H1 (cell line): ENCODE data around the gene S100A16. TPM values are rescaled to one million over a fixed set of nuclear protein-coding genes. Genes with fewer than 3 reads are reported as not detected.

Source experiments
- CTCF ChIA-PET: fragments of 300-600 bp; sonication (Branson Sonifier 250); formaldehyde crosslinking; loops from one replicate; lab custom pipeline; 2021; ENCODE audit not compliant: partially characterized antibody; lab: Charles Lee
- POLR2A ChIA-PET: fragments of 300-600 bp; sonication (Branson Sonifier 250); formaldehyde crosslinking; loops from one replicate; lab custom pipeline; 2021; ENCODE audit warnings: inconsistent platforms; ENCODE audit not compliant: partially characterized antibody; lab: Charles Lee
- DNase-seq, 2 experiments: peaks; one replicate each; pipeline versions ENCODE4 v3.0.0 to v3.0.0-alpha.2; 2010 to 2022; ENCODE audit warnings: low spot score in 2 of 2, low read depth in 1 of 2, mixed read lengths in 1 of 2
- FAIRE-seq: peaks from 2 replicates; lab custom pipeline; 2011; peaks lifted over from hg19 to GRCh38; lab: Jason Lieb, UNC
- H2AFZ ChIP-seq: 2 replicates; pipeline ENCODE4 v1.8.1; 2012; ENCODE audit warnings: low read length, inconsistent platforms
- H2AK5ac ChIP-seq: 2 replicates; pipeline ENCODE4 v1.6.1; 2013; ENCODE audit warnings: low read depth, low read length
- H2BK120ac ChIP-seq: replicated peaks from 2 replicates; pipeline ENCODE3; 2013; ENCODE audit warnings: low read depth, low read length, inconsistent platforms
- H2BK12ac ChIP-seq: 2 replicates; pipeline ENCODE4 v1.6.1; 2013; ENCODE audit warnings: low read depth, low read length
- H2BK15ac ChIP-seq: 2 replicates; pipeline ENCODE4 v1.6.1; 2013; ENCODE audit warnings: low read length
- H2BK20ac ChIP-seq: 2 replicates; pipeline ENCODE4 v1.6.1; 2013; ENCODE audit warnings: low read length
- H2BK5ac ChIP-seq: 2 replicates; pipeline ENCODE4 v1.6.1; 2013; ENCODE audit warnings: low read depth, low read length
- H3K14ac ChIP-seq: 2 replicates; pipeline ENCODE4 v1.6.1; 2013; ENCODE audit warnings: inconsistent platforms; ENCODE audit not compliant: insufficient read length
- H3K18ac ChIP-seq: 2 replicates; pipeline ENCODE4 v1.6.1; 2013; ENCODE audit warnings: low read length; ENCODE audit errors: extremely low read depth
- H3K23ac ChIP-seq: 2 replicates; pipeline ENCODE4 v1.6.1; 2013; ENCODE audit warnings: inconsistent platforms; ENCODE audit not compliant: insufficient read length
- H3K23me2 ChIP-seq: 2 replicates; pipeline ENCODE4 v1.6.1; 2013; ENCODE audit warnings: low read depth, low read length
- H3K27ac ChIP-seq: 2 replicates; pipeline ENCODE4 v1.6.1; 2011; ENCODE audit warnings: low read depth, low read length, inconsistent platforms
- H3K27me3 ChIP-seq, 4 experiments: replicated peaks in 1 of 4; 1 replicate in 1 of 4; 2 replicates in 3 of 4; pipeline versions ENCODE4 v1.6.1 to v1.8.1; 2011 to 2013; ENCODE audit warnings: low read length in 3 of 4, mild to moderate bottlenecking in 3 of 4, inconsistent platforms in 2 of 4, mixed read lengths in 2 of 4, moderate library complexity in 1 of 4; ENCODE audit not compliant: control insufficient read depth in 3 of 4, insufficient read depth in 3 of 4; ENCODE audit errors: extremely low read depth in 1 of 4
- H3K36me3 ChIP-seq, 4 experiments: 2 replicates each; pipeline versions ENCODE4 v1.6.1 to v1.8.1; 2011 to 2013; ENCODE audit warnings: mild to moderate bottlenecking in 4 of 4, low read length in 3 of 4, moderate library complexity in 2 of 4, control low read depth in 1 of 4, inconsistent platforms in 1 of 4; ENCODE audit not compliant: insufficient read depth in 4 of 4, control insufficient read depth in 2 of 4
- H3K4ac ChIP-seq: replicated peaks from 2 replicates; pipeline ENCODE3; 2013; ENCODE audit warnings: low read length, low read depth, mixed read lengths, inconsistent platforms; ENCODE audit not compliant: insufficient read length
- H3K4me1 ChIP-seq, 4 experiments: replicated peaks in 1 of 4; 1 replicate in 1 of 4; 2 replicates in 3 of 4; pipeline versions ENCODE4 v1.6.1 to v1.8.1; 2011 to 2013; ENCODE audit warnings: low read length in 3 of 4, inconsistent platforms in 2 of 4, mixed read lengths in 1 of 4; ENCODE audit not compliant: insufficient read depth in 4 of 4, control insufficient read depth in 3 of 4
- H3K4me2 ChIP-seq, 2 experiments: 2 replicates each; pipeline versions ENCODE4 v1.6.1 to v1.8.1; 2011 to 2013; ENCODE audit warnings: low read depth in 2 of 2, low read length in 2 of 2, control low read depth in 1 of 2, inconsistent platforms in 1 of 2, mild to moderate bottlenecking in 1 of 2; ENCODE audit not compliant: insufficient read depth in 1 of 2
- H3K4me3 ChIP-seq, 4 experiments: fragments of 200-600, 300-600 bp in 1 of 4; sonication (generic), shearing (Covaris generic), sonication (Bioruptor Twin) in 1 of 4; 2 replicates each; pipeline versions ENCODE4 v1.5.1 to v1.8.1; 2011 to 2016; ENCODE audit warnings: low read length in 4 of 4, low read depth in 3 of 4, control low read depth in 2 of 4, inconsistent platforms in 2 of 4, mild to moderate bottlenecking in 2 of 4, mixed read lengths in 1 of 4, moderate library complexity in 1 of 4; ENCODE audit not compliant: insufficient read depth in 2 of 4; ENCODE audit errors: extremely low read depth in 1 of 4
- H3K56ac ChIP-seq: replicated peaks from 2 replicates; pipeline ENCODE3; 2013; ENCODE audit warnings: low read depth, mild to moderate bottlenecking, mixed read lengths, low read length, inconsistent platforms; ENCODE audit not compliant: insufficient read length
- H3K79me1 ChIP-seq: 2 replicates; pipeline ENCODE4 v1.6.1; 2013; ENCODE audit warnings: low read depth, low read length, control low read depth
- H3K79me2 ChIP-seq, 2 experiments: 2 replicates each; pipeline versions ENCODE4 v1.6.1 to v1.8.1; 2012 to 2013; ENCODE audit warnings: low read length in 2 of 2, mild to moderate bottlenecking in 2 of 2, inconsistent platforms in 1 of 2; ENCODE audit not compliant: insufficient read depth in 2 of 2, control insufficient read depth in 1 of 2
- H3K9ac ChIP-seq, 4 experiments: replicated peaks in 1 of 4; 1 replicate in 1 of 4; 2 replicates in 3 of 4; pipeline versions ENCODE4 v1.6.1 to v1.8.1; 2011 to 2013; ENCODE audit warnings: low read depth in 3 of 4, low read length in 3 of 4, control low read depth in 2 of 4, mild to moderate bottlenecking in 2 of 4, moderate library complexity in 2 of 4, inconsistent platforms in 1 of 4; ENCODE audit errors: extremely low read depth in 1 of 4
- H3K9me3 ChIP-seq, 2 experiments: 2 replicates each; pipeline versions ENCODE4 v1.6.1 to v1.8.1; 2012 to 2013; ENCODE audit warnings: mild to moderate bottlenecking in 2 of 2, moderate library complexity in 2 of 2, control low read depth in 1 of 2, inconsistent platforms in 1 of 2, low read depth in 1 of 2, low read length in 1 of 2, mixed read lengths in 1 of 2; ENCODE audit not compliant: insufficient read depth in 2 of 2
- H4K20me1 ChIP-seq, 2 experiments: replicated peaks in 1 of 2; 2 replicates each; pipeline versions ENCODE3 to v1.8.1; 2011 to 2013; ENCODE audit warnings: inconsistent platforms in 2 of 2, low read length in 2 of 2, mild to moderate bottlenecking in 1 of 2; ENCODE audit not compliant: insufficient read depth in 2 of 2, control insufficient read depth in 1 of 2
- H4K5ac ChIP-seq: 2 replicates; pipeline ENCODE4 v1.6.1; 2013; ENCODE audit warnings: low read length, low read depth, mixed read lengths, inconsistent platforms; ENCODE audit not compliant: insufficient read length
- H4K8ac ChIP-seq: 2 replicates; pipeline ENCODE4 v1.8.0; 2013; ENCODE audit warnings: mild to moderate bottlenecking, moderate library complexity, low read length, inconsistent platforms; ENCODE audit not compliant: insufficient read depth; ENCODE audit errors: extremely low read depth
- H4K91ac ChIP-seq: replicated peaks from 2 replicates; pipeline ENCODE3; 2013; ENCODE audit warnings: low read length, mixed read lengths, inconsistent platforms; ENCODE audit not compliant: insufficient read length
- BCL11A ChIP-seq, 2 experiments: IDR thresholded peaks; one replicate each; pipeline ENCODE4 v1.6.1; 2011; ENCODE audit warnings: low read depth in 2 of 2, low read length in 2 of 2, mild to moderate bottlenecking in 2 of 2
- BRCA1 ChIP-seq: IDR thresholded peaks from 2 replicates; pipeline ENCODE4 v1.6.1; 2012; ENCODE audit warnings: low read depth, low read length, improper control_type of control experiment
- CBX8 ChIP-seq: fragments of 300-800, 300-1000 bp; sonication (generic); IDR thresholded peaks from 2 replicates; pipeline ENCODE4 v1.7.1; 2016; ENCODE audit warnings: low read depth, low read length, borderline replicate concordance
- CHD2 ChIP-seq: IDR thresholded peaks from 2 replicates; pipeline ENCODE4 v1.6.1; 2012; ENCODE audit warnings: low read length, improper control_type of control experiment
- E2F6 ChIP-seq: IDR thresholded peaks from 2 replicates; pipeline ENCODE4 v1.6.1; 2012; ENCODE audit warnings: inconsistent platforms
- EGR1 ChIP-seq: IDR thresholded peaks from 2 replicates; pipeline ENCODE4 v1.6.1; 2011; ENCODE audit warnings: low read depth, low read length, borderline replicate concordance
- EP300 ChIP-seq, 2 experiments: IDR thresholded peaks; 1 replicate in 1 of 2; 2 replicates in 1 of 2; pipeline ENCODE4 v1.6.1; 2011 to 2012; ENCODE audit warnings: low read depth in 2 of 2, low read length in 2 of 2, mild to moderate bottlenecking in 2 of 2, borderline replicate concordance in 1 of 2, inconsistent platforms in 1 of 2, moderate library complexity in 1 of 2
- KDM1A ChIP-seq: fragments of 200-600, 300-600 bp; sonication (generic); IDR thresholded peaks from 2 replicates; pipeline ENCODE4 v1.7.1; 2016; ENCODE audit warnings: mild to moderate bottlenecking, low read length, borderline replicate concordance
- KDM5A ChIP-seq: fragments of 200-600 bp; IDR thresholded peaks from 2 replicates; pipeline ENCODE4 v1.7.1; 2012; ENCODE audit warnings: mild to moderate bottlenecking, low read length, inconsistent platforms, mixed read lengths
- NANOG ChIP-seq: IDR thresholded peaks from 2 replicates; pipeline ENCODE4 v1.6.1; 2011; ENCODE audit warnings: low read length, low read depth, mild to moderate bottlenecking, inconsistent platforms; ENCODE audit not compliant: insufficient read depth, poor library complexity, severe bottlenecking
- RBBP5 ChIP-seq: IDR thresholded peaks from 2 replicates; pipeline ENCODE4 v1.7.1; 2012; ENCODE audit warnings: low read depth, mild to moderate bottlenecking, inconsistent platforms, low read length, moderate library complexity, borderline replicate concordance
- TBP ChIP-seq: IDR thresholded peaks from 2 replicates; pipeline ENCODE4 v1.6.1; 2011; ENCODE audit warnings: low read depth, low read length, improper control_type of control experiment
- WGBS, 2 experiments: shearing (Covaris generic) in 1 of 2; methylation state at CpG; one replicate each; pipeline versions ENCODE4 v1.1.6 to v1.1.7; 2013 to 2015; ENCODE audit warnings: low lambda C conversion rate in 2 of 2, mixed read lengths in 2 of 2, inconsistent platforms in 1 of 2, low coverage in 1 of 2, missing lambda C conversion rate in 1 of 2; ENCODE audit not compliant: insufficient replicate concordance in 2 of 2, insufficient coverage in 1 of 2, insufficient read length in 1 of 2; ENCODE audit errors: extremely low coverage in 1 of 2, missing lambda C conversion rate in 1 of 2; 5-methylcytosine and 5-hydroxymethylcytosine counted together
- polyA plus RNA-seq, 7 experiments: library from polyadenylated mRNA; depleted of rRNA in 3 of 7; stranded (reverse) in 5 of 7; unstranded in 2 of 7; fragments of >200 nt in 5 of 7; fragments of 200-250 nt in 2 of 7; gene quantifications; 1 replicate in 5 of 7; 2 replicates in 1 of 7; 4 replicates in 1 of 7; pipeline versions ENCODE4 v1.2.1 to v1.2.3, GENCODE V29; 2011 to 2013; ENCODE audit warnings: missing spikeins in 2 of 7, mixed read lengths in 2 of 7
- total RNA-seq: library from RNA; stranded (reverse); fragmentation: NEBNext Ultra II Directional; extraction: Animal tissue kit (Norgen Biotek cat#: 25700); gene quantifications from 2 replicates; pipeline ENCODE4 v1.2.1, GENCODE V29; 2021

Gene S100A16
- total and polyA plus RNA-seq, 2 of the 8 experiments (the other 6 are each of a cell fraction or from before 2014, with no cell fraction given), result 14.9 to 61.4 TPM

GRCh38 chr1:153569465-153569864 is 43.5 kb downstream of the S100A16 start:
- H2BK12ac ChIP-seq, result 0 out of 2 replicates have a peak overlapping the region, but pooled peaks have one; percentile 55
- H3K4me2 ChIP-seq, result no peak overlapping the region
- H2BK5ac ChIP-seq, result no peak overlapping the region
- no peak overlapping the region for H3K27ac ChIP-seq
- peaks cover 2% of the 10 kb centered on the region for H3K23me2 ChIP-seq
- CTCF ChIA-PET, result interaction anchor here (0.7 to 7.5 kb wide), 17 partner anchors 8 to 214 kb away, joined by 3 to 224 read pairs (median 8); partner anchors contain the start of genes S100A1, S100A13, S100A14 and S100A16
- H3K18ac ChIP-seq, result no peak overlapping the region
- H2AK5ac ChIP-seq, result no peak overlapping the region
- no peak overlapping the region for H3K23ac ChIP-seq
- H3K27me3 ChIP-seq, result 0 out of 7 replicates have a peak, but pooled peaks cover 0 to 4% (median 0%) of the 10 kb centered on the region in 4 experiments
- no peak overlapping the region for H2BK15ac ChIP-seq
- no peaks in the 10 kb centered on the region for H3K79me1 ChIP-seq
- H3K4me1 ChIP-seq, result peaks cover 11 to 26% (median 20%) of the 10 kb centered on the region in 4 experiments
- H3K14ac ChIP-seq, result no peak overlapping the region
- no peaks in the 10 kb centered on the region for H3K79me2 ChIP-seq
- H3K36me3 ChIP-seq, result no peaks in the 10 kb centered on the region
- no peak overlapping the region for H3K4ac ChIP-seq
- 94% methylated on average over 8 of the region's 8 CpGs; no CpG with 5 or more reads in 1 of the 2 experiments for WGBS, 2 experiments
- H2AFZ ChIP-seq, result no peak overlapping the region
- DNase-seq (no peak), FAIRE-seq (no peak)
- no peak overlapping the region for H2BK120ac ChIP-seq
- H3K56ac ChIP-seq, result no peak overlapping the region
- H4K5ac ChIP-seq, result no peak overlapping the region
- H4K8ac ChIP-seq, result no peak overlapping the region
- H4K91ac ChIP-seq, result no peak overlapping the region
- no peaks in the 10 kb centered on the region for H4K20me1 ChIP-seq
- POLR2A ChIA-PET, result interaction anchor here (0.9 to 1.3 kb wide), 5 partner anchors 29 to 398 kb away, joined by 3 to 4 read pairs (median 3); partner anchors contain the start of genes CHTOP, CREB3L4 and S100A13
- no peak overlapping the region for H3K4me3 ChIP-seq
- H2BK20ac ChIP-seq, result no peak overlapping the region
- H3K9ac ChIP-seq, result no peak overlapping the region
- H3K9me3 ChIP-seq, result peaks cover 0 to 1% of the 10 kb centered on the region in 2 experiments; a peak in 1 of 4 replicates
- no peak for TF ChIP-seq NANOG
- TF ChIP-seq BRCA1, result no peak
- TF ChIP-seq KDM5A, result no peak
- no peak for TF ChIP-seq CBX8
- TF ChIP-seq EP300 (IDR thresholded peaks at IDR 0.05; ENCODE audit: borderline replicate concordance in 1 of 2, low read depth in 2 of 2, low read length in 2 of 2), result no peak
- TF ChIP-seq CHD2, result no peak
- TF ChIP-seq KDM1A, result no peak
- no peak for TF ChIP-seq EGR1
- TF ChIP-seq RBBP5, result no peak
- no peak for TF ChIP-seq E2F6
- no peak for TF ChIP-seq BCL11A (IDR thresholded peaks at IDR 0.05; ENCODE audit: low read depth in 2 of 2, low read length in 2 of 2)
- no peak for TF ChIP-seq TBP
